CD4-positive, alpha-beta T cell treated with Interleukin-15 for 4 hours (primary cell): ENCODE data around the gene CDADC1.

Experiments
- DNase-seq: peaks from one replicate; pipeline ENCODE4 v3.0.0-alpha.2; 2020; ENCODE audit warnings: low spot score

Gene CDADC1

DNA sequence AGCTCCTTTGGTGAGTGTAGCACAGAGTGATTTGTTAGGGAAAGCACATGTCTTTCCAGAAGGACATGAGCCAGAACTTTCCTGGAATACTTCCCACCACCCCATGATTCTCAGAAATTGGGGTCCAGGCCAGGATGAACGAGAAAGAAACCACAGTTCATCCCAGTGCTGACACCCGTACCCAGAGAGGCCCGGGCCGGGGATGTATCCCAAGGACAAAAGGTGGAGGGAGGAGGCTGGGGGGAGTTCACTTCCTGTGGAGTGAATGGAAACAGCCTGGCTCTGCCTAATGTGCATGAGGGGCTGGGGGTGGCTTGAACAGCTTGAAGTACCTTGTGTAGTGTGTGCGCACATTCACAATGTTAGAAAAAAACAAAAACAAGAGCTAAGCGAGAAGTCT, 47.5 kb downstream of the CDADC1 start:
- no peak for DNase-seq

GRCh38 chr13:49296659-49297058, 48.9 kb downstream of the CDADC1 start:
- DNase-seq, result no peak

- no peak for DNase-seq
Observed at GRCh38 chr13:49297338-49297737, 49.6 kb downstream of the CDADC1 start.

DNA sequence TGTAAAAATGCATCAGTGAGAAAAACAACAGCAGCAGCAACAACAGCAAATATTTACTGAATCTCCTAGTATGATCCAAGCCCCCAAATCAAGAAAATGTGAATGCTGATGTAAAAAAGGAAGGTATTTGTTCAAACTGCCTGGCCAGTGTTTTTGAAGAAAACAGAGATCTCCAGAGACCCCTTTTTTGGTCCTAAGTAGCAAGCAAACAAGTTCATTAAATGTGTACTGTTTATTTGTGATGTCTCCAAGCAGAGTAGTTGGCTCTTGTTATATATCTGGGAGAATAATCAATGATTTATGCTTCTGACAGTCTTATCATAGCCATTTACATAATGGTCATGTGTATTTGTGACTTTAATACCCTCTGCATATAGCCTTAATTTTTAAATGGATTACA, 50.7 kb downstream of the CDADC1 start:
- no peak for DNase-seq

DNA sequence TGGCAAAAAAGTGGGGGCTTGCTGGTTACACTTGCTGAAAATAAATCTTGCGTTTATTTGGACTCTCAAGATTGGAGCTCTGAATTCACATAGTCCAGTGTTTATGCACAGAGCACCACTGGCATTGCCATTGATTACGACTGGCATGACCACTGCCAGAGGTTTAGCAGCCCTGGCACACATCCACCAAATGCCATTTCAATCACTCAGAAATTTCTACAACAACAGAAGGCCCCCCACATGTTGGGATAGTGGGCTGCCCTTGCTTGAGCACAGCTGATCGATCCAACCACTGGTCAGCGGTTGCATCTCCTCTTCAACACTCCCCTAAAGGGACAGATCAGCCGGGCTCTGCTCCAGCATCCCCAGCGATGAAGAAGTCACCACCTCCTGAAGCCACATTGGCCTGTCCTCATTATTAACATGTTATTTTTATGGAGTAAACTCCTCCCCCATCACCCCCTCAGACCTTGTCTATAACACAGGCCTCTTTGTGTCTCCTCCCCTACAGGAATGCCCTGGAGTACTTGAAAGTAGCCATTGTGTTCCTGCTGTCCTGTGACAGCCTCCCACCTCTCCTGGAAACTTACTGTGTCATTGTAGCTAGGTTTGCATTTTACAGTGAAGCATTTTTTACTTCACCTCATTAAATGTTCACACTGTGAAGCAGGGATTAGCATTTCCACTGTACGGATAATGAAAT, 51.3 kb downstream of the CDADC1 start:
- no peak for DNase-seq

GRCh38 chr13:49300276-49300675, 52.6 kb downstream of the CDADC1 start:
- DNase-seq, result no peak

DNA sequence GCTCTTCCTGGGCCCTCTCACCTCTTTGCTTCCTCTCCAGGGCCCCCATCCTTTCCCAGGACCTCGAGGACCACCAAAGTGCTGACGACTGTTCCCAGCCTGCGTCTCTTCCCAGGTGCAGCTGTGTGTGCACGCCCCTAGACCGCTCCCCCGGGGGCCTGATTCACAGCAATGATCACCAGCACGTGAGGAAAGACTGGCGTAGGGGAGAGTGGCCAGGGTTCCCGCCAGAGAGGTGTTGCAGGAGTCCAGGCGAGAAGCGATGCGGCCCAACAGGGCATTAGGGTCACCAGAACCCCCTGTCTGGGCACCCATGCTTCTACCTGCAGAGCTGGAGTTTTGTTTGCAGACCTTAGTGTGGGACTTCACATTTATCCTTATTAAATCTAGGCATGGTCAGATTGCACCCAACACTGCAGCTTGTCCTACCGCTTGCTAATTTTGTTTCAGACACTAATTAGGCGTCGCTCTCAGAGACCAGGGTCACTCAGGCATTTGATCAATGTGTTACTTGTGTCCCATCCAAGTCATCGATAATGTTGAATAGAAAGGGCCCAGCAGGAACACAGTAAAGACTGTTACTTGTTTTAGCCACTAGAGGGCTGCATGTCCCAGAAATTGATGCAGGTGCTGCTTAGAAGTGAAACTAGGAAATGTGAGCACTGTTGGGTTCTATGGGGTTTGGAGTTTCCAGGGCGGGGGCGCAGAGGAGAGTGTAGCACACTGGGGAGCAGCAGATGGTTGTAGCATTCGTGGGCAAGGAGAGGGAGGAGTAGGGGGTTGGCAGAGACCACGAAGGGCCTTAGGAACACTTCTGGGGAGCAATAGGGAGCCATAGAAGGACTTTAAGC, 53.2 kb downstream of the CDADC1 start:
- peak; percentile 85 for DNase-seq

DNA sequence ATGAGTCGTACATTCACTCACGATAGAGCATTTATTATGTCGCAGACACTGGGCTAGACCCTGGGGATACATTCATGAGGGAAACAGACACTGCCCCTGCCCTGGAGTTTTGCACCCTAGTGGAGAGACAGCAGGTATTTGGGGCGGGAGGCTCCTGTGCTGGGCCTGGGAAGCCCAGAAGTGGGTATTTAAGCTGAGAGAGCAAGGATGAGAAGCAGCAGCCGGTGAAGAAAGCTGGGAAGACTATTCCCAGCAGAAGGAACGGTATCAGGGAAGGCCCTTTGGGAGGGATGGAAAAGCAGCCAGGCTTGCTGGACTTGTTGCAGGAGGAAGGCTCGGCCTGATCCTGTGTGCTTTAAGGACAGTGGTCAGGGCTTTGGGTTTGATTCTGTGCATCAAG, 54.5 kb downstream of the CDADC1 start:
- no peak for DNase-seq

DNA sequence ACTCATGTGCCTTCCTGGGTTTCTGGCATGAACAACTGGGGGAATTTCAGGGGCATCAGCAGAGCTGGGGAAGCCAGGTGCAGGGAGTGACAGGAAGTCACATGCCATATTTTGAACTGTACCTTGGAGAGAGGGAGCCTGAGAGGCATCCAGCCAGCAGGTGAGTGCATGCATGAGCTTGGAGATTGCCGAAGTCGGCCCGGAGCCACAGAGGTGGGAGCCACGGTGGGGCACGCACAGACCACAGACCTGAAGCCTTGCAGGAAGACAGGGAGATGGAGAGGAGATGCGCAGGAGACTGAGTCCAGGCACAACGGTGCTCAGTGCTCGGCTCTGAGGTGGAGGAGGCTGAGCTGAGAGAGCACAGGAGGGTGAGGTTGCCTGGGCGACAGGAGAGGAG, 55.1 kb downstream of the CDADC1 start:
- no peak for DNase-seq

DNA sequence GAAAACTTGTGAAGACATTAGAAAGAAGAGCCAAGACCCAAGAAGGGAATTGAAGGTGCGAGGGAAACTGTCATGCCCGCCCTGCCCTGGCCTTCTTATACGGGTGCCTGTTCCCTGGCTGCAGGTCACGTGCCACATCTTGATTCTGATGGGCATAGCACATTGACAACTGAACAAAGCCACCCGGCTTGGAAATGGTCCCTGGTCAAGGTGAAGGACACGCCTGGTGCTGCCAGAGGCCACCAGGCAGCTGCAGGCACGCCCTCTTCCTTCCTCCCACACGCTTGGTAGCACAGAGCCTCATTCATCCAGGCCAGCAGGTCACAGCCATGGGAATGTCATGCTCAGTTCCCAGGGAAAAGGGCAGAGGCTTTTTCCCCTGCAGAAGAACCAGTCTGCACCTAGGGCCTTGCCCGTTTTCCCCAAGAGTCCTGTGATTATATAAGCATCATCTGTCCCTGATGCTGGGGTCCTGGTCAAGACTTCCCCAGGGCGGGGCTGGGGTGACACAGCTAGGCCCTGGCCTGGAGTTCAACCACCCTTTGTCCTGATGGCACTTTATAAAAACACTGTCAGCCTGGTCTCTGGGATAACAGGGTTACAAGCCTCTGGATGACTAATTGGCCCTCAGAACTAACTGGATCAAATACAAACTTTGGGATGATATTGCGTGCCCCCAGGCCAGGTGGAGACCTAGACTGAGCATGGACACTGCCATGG, 56.0 kb downstream of the CDADC1 start:
- no peak for DNase-seq

GRCh38 chr13:49304356-49304755, 56.6 kb downstream of the CDADC1 start:
- DNase-seq, result no peak

- no peak for DNase-seq
Observed at GRCh38 chr13:49304763-49305700, 57.3 kb downstream of the CDADC1 start.

DNA sequence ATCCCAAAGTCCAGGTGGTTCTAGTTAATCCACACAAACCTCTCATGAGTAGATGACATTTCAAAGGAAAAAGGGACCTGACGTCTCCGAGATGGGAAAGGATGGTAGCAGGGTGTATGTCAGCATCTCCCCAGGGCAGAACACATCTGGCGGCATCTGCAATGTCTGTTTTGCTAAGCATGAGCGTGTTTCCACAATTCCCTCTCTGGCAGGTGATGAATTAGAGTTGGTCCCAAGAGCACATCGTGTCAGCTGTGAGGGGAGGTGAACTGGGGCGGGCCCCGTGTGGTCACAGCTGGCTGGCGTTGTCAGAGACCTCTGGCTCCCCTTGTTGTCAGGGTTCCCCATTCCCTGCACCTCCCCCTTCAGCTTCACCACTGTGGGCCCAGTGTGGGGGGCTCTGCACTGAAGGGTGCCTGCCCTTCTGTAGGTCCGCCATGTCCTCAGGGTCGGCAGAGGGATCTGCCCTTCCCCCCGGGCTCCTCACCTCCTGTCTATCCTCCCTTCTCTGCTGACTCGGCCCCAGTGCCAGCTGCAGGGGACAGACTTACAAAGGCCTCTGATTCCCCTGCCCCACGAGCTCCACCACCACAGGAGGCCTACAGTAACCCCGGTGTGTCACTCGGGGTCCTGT, 58.2 kb downstream of the CDADC1 start:
- no peak for DNase-seq

GRCh38 chr13:49307365-49307764, 59.6 kb downstream of the CDADC1 start:
- DNase-seq, result no peak

- DNase-seq, result no peak
Observed at GRCh38 chr13:49308097-49308875, 60.6 kb downstream of the CDADC1 start.

GRCh38 chr13:49308921-49309408, 61.2 kb downstream of the CDADC1 start:
- no peak for DNase-seq

DNA sequence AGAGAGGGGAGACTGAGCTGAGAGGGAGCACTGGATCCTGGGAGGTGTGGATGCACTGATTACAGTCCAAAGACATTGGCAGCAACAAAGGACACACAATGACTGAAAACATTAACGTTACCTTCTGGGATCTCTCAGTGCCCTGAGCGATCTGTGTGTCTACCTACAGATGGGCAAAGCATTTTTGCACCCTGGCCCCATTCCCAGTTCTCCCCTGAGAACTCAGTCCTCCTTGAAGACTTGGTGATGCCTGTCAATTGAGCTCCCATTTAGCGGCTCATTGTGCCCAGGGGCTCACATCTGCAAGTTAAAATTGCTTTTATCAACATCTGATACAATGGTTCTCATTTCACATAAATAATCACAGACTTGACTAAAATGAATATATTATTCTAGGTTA, 62.5 kb downstream of the CDADC1 start:
- no peak for DNase-seq

- DNase-seq, result no peak
Observed at GRCh38 chr13:49311816-49312215, 64.1 kb downstream of the CDADC1 start.

DNA sequence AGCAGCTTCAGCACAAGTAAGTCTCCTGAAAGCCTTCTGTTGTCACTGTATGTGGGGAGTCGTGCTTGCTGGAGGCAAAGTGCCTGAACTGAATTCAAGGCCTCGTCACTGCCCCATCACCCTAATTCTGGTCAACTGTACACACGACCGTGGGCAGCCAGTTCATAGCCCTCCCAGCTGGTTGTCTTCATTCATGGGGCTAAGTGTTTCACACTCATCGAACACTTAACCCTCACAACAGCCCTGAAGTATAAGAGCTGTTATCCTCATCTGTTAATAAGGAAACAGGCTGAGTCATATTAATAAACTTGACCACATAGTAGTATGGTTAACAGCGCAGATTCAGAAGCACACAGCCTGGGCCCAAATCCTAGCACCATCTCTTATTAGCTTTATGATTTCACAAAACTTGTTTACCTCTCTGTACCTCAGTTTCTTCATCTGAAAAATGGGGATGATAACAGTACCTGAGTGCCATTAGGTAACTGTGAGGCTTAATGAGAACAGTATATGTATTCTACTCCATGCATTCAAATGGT, 66.7 kb downstream of the CDADC1 start:
- DNase-seq, result no peak

- DNase-seq, result no peak
Observed at GRCh38 chr13:49315036-49315565, 67.4 kb downstream of the CDADC1 start.
